Liver (tissue), 9 donors: Measurements from ENCODE around the gene PROB1. TPM values are rescaled to one million over a fixed set of nuclear protein-coding genes. Genes with fewer than 3 reads are reported as not detected.

Experiments
- DNase-seq: peaks from one replicate; pipeline ENCODE4 v3.0.0-alpha.2; 2017; ENCODE audit warnings: low spot score
- H3K27ac ChIP-seq, 2 donors: one replicate each; pipeline ENCODE4 v1.7.0; 2013; ENCODE audit warnings: inconsistent platforms in 2 of 2, low read length in 2 of 2, control low read depth in 1 of 2, low read depth in 1 of 2, mild to moderate bottlenecking in 1 of 2
- H3K27me3 ChIP-seq, 4 donors: one replicate each; pipeline versions ENCODE4 v1.6.1 to v1.7.0; 2013; ENCODE audit warnings: low read length in 3 of 4, inconsistent platforms in 1 of 4, mild to moderate bottlenecking in 1 of 4, moderate library complexity in 1 of 4; ENCODE audit not compliant: control insufficient read depth in 4 of 4, insufficient read depth in 4 of 4
- H3K36me3 ChIP-seq, 4 donors: one replicate each; pipeline versions ENCODE4 v1.6.1 to v1.7.0; 2013; ENCODE audit warnings: low read length in 3 of 4, mild to moderate bottlenecking in 3 of 4, low read depth in 1 of 4, moderate library complexity in 1 of 4; ENCODE audit not compliant: control insufficient read depth in 4 of 4, insufficient read depth in 3 of 4
- H3K4me1 ChIP-seq, 4 donors: one replicate each; pipeline versions ENCODE4 v1.6.1 to v1.7.0; 2013; ENCODE audit warnings: low read length in 3 of 4, mild to moderate bottlenecking in 3 of 4, moderate library complexity in 1 of 4; ENCODE audit not compliant: control insufficient read depth in 4 of 4, insufficient read depth in 4 of 4
- H3K4me3 ChIP-seq, 3 donors: one replicate each; pipeline versions ENCODE4 v1.6.1 to v1.7.0; 2013; ENCODE audit warnings: low read length in 3 of 3, control low read depth in 1 of 3, low read depth in 1 of 3, mild to moderate bottlenecking in 1 of 3
- H3K9ac ChIP-seq, 2 donors: one replicate each; pipeline ENCODE4 v1.7.0; 2013; ENCODE audit warnings: low read length in 2 of 2, mild to moderate bottlenecking in 2 of 2, moderate library complexity in 2 of 2, control low read depth in 1 of 2, low read depth in 1 of 2
- H3K9me3 ChIP-seq, 4 donors: one replicate each; pipeline versions ENCODE4 v1.6.1 to v1.7.0; 2013; ENCODE audit warnings: low read length in 3 of 4; ENCODE audit not compliant: control insufficient read depth in 4 of 4
- EGR1 ChIP-seq, 2 donors: IDR thresholded peaks; 2 replicates each; pipeline ENCODE4 v1.6.1; 2016 to 2018; ENCODE audit warnings: antibody characterized with exemption in 2 of 2, low read depth in 2 of 2
- FOXA1 ChIP-seq: IDR thresholded peaks from 2 replicates; pipeline ENCODE4 v1.6.1; 2016; ENCODE audit warnings: antibody characterized with exemption
- GABPA ChIP-seq, 2 donors: IDR thresholded peaks in 1 of 2; conservative IDR thresholded peaks in 1 of 2; 2 replicates each; pipeline ENCODE4 v1.6.1; 2016; ENCODE audit warnings: antibody characterized with exemption in 2 of 2, mild to moderate bottlenecking in 1 of 2, moderate library complexity in 1 of 2
- HNF4G ChIP-seq: IDR thresholded peaks from 2 replicates; pipeline ENCODE4 v1.6.1; 2016; ENCODE audit warnings: antibody characterized with exemption
- JUND ChIP-seq, 2 donors: IDR thresholded peaks; 2 replicates each; pipeline ENCODE4 v1.6.1; 2016; ENCODE audit warnings: antibody characterized with exemption in 2 of 2
- NR2F2 ChIP-seq: IDR thresholded peaks from 2 replicates; pipeline ENCODE4 v1.6.1; 2016; ENCODE audit warnings: antibody characterized with exemption
- RAD21 ChIP-seq, 2 donors: IDR thresholded peaks; 2 replicates each; pipeline ENCODE4 v1.6.1; 2016; ENCODE audit warnings: antibody characterized with exemption in 2 of 2, mild to moderate bottlenecking in 2 of 2
- RXRA ChIP-seq, 2 donors: IDR thresholded peaks; 2 replicates each; pipeline ENCODE4 v1.6.1; 2017 to 2018; ENCODE audit warnings: antibody characterized with exemption in 2 of 2, mild to moderate bottlenecking in 1 of 2
- TAF1 ChIP-seq: conservative IDR thresholded peaks from 2 replicates; pipeline ENCODE4 v1.6.1; 2016; ENCODE audit warnings: antibody characterized with exemption, mild to moderate bottlenecking
- YY1 ChIP-seq: IDR thresholded peaks from 2 replicates; pipeline ENCODE4 v1.6.1; 2016; ENCODE audit warnings: antibody characterized with exemption, mild to moderate bottlenecking
- WGBS: extraction: QIAGEN DNeasy Blood & Tissue Kit; methylation state at CpG from one replicate; pipeline ENCODE4 v1.1.7; 2013; 5-methylcytosine and 5-hydroxymethylcytosine counted together
- polyA plus RNA-seq, 2 donors: library from polyadenylated mRNA; stranded (reverse) in 1 of 2; unstranded in 1 of 2; fragments of 200-250 nt in 1 of 2; fragments of >200 nt in 1 of 2; fragmentation: Nextera tagmentation in 1 of 2; extraction: Ambion mirVana in 1 of 2; gene quantifications; one replicate each; pipeline versions ENCODE4 v1.2.1 to v1.2.3, GENCODE V29; 2013 to 2015
- total RNA-seq, 2 donors: library from RNA; depleted of rRNA; stranded (reverse); fragments of >200 nt; gene quantifications; one replicate each; pipeline ENCODE4 v1.2.3, GENCODE V29; 2014
- TF ChIP-seq, protein P1 (sequence below): fragments of 150-350 bp; IDR thresholded peaks from 2 replicates; pipeline ENCODE4 v1.5.1; 2017; ENCODE audit warnings: improper control_type of control experiment, low read depth, low read length; ENCODE audit not compliant: missing input control
- TF ChIP-seq, protein P2 (sequence below): IDR thresholded peaks from 2 replicates; pipeline ENCODE4 v1.6.1; 2016; ENCODE audit warnings: antibody characterized with exemption
- donor health status: healthy.
- donor health status: healthy.
- donor health status: healthy.
- donor health status: healthy.
- donor health status: healthy.

The PROB1 gene
- total and polyA plus RNA-seq, 4 donors, result 0.04 to 0.67 (median 0.34) TPM

DNA sequence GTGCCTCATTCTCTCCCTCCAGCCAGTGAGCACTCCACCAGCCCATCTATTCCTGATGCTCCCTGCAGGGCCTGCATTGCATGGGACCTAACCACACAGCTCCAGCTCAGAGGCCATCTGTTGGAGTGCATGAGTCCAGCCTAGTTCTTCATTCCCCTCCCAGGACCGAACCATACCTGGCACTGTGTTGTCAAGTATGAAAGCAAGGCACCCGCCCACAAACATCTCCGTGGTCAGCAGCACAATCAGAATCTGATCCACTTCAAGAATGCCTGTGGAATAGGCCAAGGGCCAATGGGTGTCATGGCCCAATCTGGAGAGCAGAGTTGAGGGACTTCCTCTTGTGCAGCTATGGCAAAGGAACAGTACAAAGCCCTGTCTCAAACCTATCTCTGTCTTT is 17.7 kb downstream of the PROB1 start:
- Histone ChIP-seq H3K4me3 (no peak overlapping the region), H3K9me3 (no peaks in the 10 kb centered on the region), H3K4me1 (peaks cover 7 to 25% (median 14%) of the 10 kb centered on the region in 4 donors), H3K27me3 (no peaks in the 10 kb centered on the region), H3K27ac (no peak overlapping the region), H3K9ac (no peak overlapping the region), H3K36me3 (peaks cover 0 to 15% (median 10%) of the 10 kb centered on the region in 4 donors)
- no peak for DNase-seq
- 91% methylated on average over 3 of the region's 3 CpGs for WGBS
- no peak for TF ChIP-seq TAF1
- no peak for TF ChIP-seq FOXA1
- TF ChIP-seq RAD21 (IDR thresholded peaks at IDR 0.05), result no peak
- TF ChIP-seq, protein P1, sequence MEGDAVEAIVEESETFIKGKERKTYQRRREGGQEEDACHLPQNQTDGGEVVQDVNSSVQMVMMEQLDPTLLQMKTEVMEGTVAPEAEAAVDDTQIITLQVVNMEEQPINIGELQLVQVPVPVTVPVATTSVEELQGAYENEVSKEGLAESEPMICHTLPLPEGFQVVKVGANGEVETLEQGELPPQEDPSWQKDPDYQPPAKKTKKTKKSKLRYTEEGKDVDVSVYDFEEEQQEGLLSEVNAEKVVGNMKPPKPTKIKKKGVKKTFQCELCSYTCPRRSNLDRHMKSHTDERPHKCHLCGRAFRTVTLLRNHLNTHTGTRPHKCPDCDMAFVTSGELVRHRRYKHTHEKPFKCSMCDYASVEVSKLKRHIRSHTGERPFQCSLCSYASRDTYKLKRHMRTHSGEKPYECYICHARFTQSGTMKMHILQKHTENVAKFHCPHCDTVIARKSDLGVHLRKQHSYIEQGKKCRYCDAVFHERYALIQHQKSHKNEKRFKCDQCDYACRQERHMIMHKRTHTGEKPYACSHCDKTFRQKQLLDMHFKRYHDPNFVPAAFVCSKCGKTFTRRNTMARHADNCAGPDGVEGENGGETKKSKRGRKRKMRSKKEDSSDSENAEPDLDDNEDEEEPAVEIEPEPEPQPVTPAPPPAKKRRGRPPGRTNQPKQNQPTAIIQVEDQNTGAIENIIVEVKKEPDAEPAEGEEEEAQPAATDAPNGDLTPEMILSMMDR, result no peak
- TF ChIP-seq JUND (IDR thresholded peaks at IDR 0.05), result no peak
- TF ChIP-seq HNF4G, result no peak

DNA sequence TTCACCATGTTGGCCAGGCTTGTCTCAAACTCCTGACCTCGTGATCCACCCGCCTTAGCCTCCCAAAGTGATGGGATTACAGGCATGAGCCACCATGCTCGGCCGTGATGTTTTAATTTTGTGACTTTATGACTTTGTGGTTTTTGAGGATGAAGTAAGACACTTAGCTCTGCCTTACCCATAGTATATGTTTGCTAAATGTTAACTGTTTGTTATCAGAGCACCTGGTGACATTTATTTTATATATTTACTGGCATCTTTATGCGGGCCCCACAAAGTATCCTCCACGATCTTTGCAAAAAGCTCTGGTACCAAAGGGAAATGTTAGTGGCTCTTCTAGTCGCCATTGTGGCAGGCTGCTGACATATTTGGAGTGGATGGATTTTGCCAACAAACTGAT is 18.5 kb downstream of the PROB1 start:
- TF ChIP-seq GABPA (IDR thresholded peaks at IDR 0.05 in 1 of 2, conservative IDR thresholded peaks at IDR 0.05 in 1 of 2), result no peak
- TF ChIP-seq NR2F2, result no peak
- no peak for TF ChIP-seq RXRA (IDR thresholded peaks at IDR 0.05)
- TF ChIP-seq YY1, result no peak
- TF ChIP-seq EGR1 (IDR thresholded peaks at IDR 0.05; ENCODE audit: low read depth in 2 of 2), result no peak
- TF ChIP-seq, protein P1, result no peak
- TF ChIP-seq, protein P2, sequence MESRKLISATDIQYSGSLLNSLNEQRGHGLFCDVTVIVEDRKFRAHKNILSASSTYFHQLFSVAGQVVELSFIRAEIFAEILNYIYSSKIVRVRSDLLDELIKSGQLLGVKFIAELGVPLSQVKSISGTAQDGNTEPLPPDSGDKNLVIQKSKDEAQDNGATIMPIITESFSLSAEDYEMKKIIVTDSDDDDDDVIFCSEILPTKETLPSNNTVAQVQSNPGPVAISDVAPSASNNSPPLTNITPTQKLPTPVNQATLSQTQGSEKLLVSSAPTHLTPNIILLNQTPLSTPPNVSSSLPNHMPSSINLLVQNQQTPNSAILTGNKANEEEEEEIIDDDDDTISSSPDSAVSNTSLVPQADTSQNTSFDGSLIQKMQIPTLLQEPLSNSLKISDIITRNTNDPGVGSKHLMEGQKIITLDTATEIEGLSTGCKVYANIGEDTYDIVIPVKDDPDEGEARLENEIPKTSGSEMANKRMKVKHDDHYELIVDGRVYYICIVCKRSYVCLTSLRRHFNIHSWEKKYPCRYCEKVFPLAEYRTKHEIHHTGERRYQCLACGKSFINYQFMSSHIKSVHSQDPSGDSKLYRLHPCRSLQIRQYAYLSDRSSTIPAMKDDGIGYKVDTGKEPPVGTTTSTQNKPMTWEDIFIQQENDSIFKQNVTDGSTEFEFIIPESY, result no peak
- TF ChIP-seq HNF4G, result no peak
- DNase-seq, result no peak
- H3K4me3 ChIP-seq, result no peak overlapping the region
- H3K27me3 ChIP-seq, result no peaks in the 10 kb centered on the region
- H3K9me3 ChIP-seq, result no peaks in the 10 kb centered on the region
- no peak overlapping the region for H3K9ac ChIP-seq
- peaks cover 0 to 20% (median 13%) of the 10 kb centered on the region in 4 donors for H3K36me3 ChIP-seq
- 92% methylated on average over 7 of the region's 7 CpGs for WGBS
- H3K4me1 ChIP-seq, result peaks cover 5 to 20% (median 10%) of the 10 kb centered on the region in 4 donors
- H3K27ac ChIP-seq, result no peak overlapping the region

DNA sequence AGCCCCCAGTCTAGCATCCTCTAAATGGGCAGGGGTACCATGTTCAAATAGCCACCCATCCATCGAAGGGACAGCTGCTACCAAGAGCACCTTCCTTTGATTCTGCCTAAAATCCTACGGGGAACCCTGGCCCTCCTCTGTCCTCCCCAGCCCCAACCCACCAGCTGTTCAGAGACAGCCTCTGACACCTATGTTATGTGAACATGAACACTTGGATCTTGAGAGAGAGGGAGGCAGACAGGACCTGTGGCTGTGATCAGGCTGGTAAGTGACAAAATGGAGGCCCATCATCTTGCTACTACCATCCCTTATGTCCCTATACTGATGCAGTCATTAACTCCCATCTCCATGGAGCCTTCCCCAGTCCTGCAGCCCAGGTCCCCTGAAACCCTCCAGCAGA is 20.0 kb downstream of the PROB1 start:
- Histone ChIP-seq H3K4me1 (peaks cover 2 to 20% (median 10%) of the 10 kb centered on the region in 4 donors), H3K27ac (no peak overlapping the region), H3K4me3 (no peak overlapping the region), H3K36me3 (peaks cover 1 to 20% (median 16%) of the 10 kb centered on the region in 4 donors), H3K27me3 (no peaks in the 10 kb centered on the region), H3K9me3 (no peaks in the 10 kb centered on the region), H3K9ac (no peak overlapping the region)
- 96% methylated on average over 2 of the region's 2 CpGs for WGBS
- no peak for TF ChIP-seq RAD21 (IDR thresholded peaks at IDR 0.05)
- no peak for DNase-seq
